HG02852 (cell line): ENCODE measurements around the gene USP48.

Experiments used
- ATAC-seq: cut with Tn5 transposase; IDR thresholded peaks from one replicate; pipeline ENCODE4 v1.9.1; 2021; ENCODE audit warnings: mild to moderate bottlenecking, moderate library complexity; ENCODE audit not compliant: unreplicated experiment

The USP48 gene

GRCh38 chr1:21657456-21658190, 125.3 kb downstream of the USP48 start:
- ATAC-seq = no peak

- ATAC-seq = no peak
Measured at GRCh38 chr1:21655748-21656147, 127.2 kb downstream of the USP48 start.

- no peak for ATAC-seq
Measured at GRCh38 chr1:21655259-21655658, 127.7 kb downstream of the USP48 start.

- ATAC-seq = no peak
Measured at GRCh38 chr1:21654209-21654608, 128.7 kb downstream of the USP48 start.

- ATAC-seq = no peak
Measured at GRCh38 chr1:21653744-21654100, 129.2 kb downstream of the USP48 start.

GRCh38 chr1:21652937-21653743, 129.8 kb downstream of the USP48 start:
- no peak for ATAC-seq

- no peak for ATAC-seq
Measured at GRCh38 chr1:21652101-21652936, 130.6 kb downstream of the USP48 start.

- ATAC-seq = no peak
Measured at GRCh38 chr1:21651214-21652042, 131.5 kb downstream of the USP48 start.

- ATAC-seq = no peak
Measured at GRCh38 chr1:21650400-21650799, 132.5 kb downstream of the USP48 start.

- ATAC-seq = no peak
Measured at GRCh38 chr1:21649315-21649714, 133.6 kb downstream of the USP48 start.

GRCh38 chr1:21648791-21649190, 134.2 kb downstream of the USP48 start:
- ATAC-seq = no peak

- no peak for ATAC-seq
Measured at GRCh38 chr1:21648352-21648730, 134.6 kb downstream of the USP48 start.

GRCh38 chr1:21647431-21648351, 135.3 kb downstream of the USP48 start:
- ATAC-seq = no peak

- ATAC-seq = no peak
Measured at GRCh38 chr1:21645550-21645949, 137.4 kb downstream of the USP48 start.

- ATAC-seq = no peak
Measured at GRCh38 chr1:21644906-21645305, 138.0 kb downstream of the USP48 start.

- ATAC-seq = no peak
Measured at GRCh38 chr1:21644348-21644747, 138.6 kb downstream of the USP48 start.

GRCh38 chr1:21643624-21644023, 139.3 kb downstream of the USP48 start:
- no peak for ATAC-seq

- ATAC-seq = no peak
Measured at GRCh38 chr1:21641967-21642739, 140.8 kb downstream of the USP48 start.

- no peak for ATAC-seq
Measured at GRCh38 chr1:21641537-21641936, 141.4 kb downstream of the USP48 start.
